Nephron progenitor cell (in vitro differentiated cells): ENCODE results near the gene LTC4S.

ENCODE experiments used
- DNase-seq: peaks from one replicate; pipeline ENCODE4 v3.0.0; 2021
- H3K27ac Mint-ChIP-seq: 2 replicates; pipeline ENCODE4 v1.8.0; 2021; ENCODE audit warnings: mild to moderate bottlenecking, moderate library complexity, mixed read lengths
- H3K27me3 Mint-ChIP-seq: 2 replicates; pipeline ENCODE4 v1.8.0; 2021; ENCODE audit warnings: mild to moderate bottlenecking, low read depth, mixed read lengths; ENCODE audit not compliant: poor library complexity
- H3K36me3 Mint-ChIP-seq: 2 replicates; pipeline ENCODE4 v1.8.0; 2021; ENCODE audit warnings: low read depth, mixed read lengths
- H3K4me1 Mint-ChIP-seq: 2 replicates; pipeline ENCODE4 v1.8.0; 2021; ENCODE audit warnings: mixed read lengths
- H3K4me3 Mint-ChIP-seq: 2 replicates; pipeline ENCODE4 v1.8.0; 2021; ENCODE audit warnings: mild to moderate bottlenecking, moderate library complexity, mixed read lengths
- H3K9me3 Mint-ChIP-seq: 2 replicates; pipeline ENCODE4 v1.8.0; 2021; ENCODE audit warnings: mild to moderate bottlenecking, moderate library complexity, mixed read lengths
- TF ChIP-seq, protein P1 (sequence below): fragments of 200-600 bp; sonication (generic); IDR thresholded peaks from 2 replicates; pipeline ENCODE4 v1.5.0; 2021; ENCODE audit warnings: antibody characterized with exemption

Gene LTC4S

DNA sequence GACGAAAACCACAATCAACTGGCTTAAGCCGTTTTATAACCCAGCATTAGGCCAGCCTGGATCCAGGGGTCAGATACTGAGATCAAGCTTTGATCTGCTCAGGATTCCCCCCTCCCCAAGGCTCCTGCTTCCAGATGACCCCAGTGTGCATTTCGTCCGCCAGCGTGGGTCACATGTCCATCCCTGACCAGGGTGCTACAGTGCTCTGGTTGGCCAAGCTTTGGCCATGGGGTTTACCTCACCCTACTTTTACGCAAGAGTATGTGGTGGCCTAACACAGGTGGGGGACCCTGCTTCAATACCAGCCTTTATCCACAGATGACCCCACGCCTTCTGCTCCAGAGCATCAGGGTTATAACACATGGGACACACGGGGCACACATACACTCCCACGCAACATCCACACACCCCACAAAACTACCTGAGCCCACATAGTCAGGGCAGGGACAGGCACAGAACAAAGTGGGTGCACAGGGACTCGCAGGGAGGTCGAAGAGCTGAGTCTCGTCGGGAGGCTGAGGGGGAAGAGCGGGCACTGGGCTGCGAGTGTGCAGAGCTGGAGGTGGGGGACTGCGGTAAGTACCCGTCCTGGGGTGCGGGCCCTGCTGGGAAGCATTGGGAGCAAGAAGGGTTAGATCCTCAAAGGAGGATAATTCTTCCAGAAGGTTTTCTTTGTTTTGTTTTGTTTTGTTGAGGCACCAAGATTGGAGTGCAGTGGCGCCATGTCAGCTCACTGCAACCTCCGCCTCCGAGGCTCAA lies 21.9 kb downstream of the LTC4S start:
- TF ChIP-seq, protein P1, sequence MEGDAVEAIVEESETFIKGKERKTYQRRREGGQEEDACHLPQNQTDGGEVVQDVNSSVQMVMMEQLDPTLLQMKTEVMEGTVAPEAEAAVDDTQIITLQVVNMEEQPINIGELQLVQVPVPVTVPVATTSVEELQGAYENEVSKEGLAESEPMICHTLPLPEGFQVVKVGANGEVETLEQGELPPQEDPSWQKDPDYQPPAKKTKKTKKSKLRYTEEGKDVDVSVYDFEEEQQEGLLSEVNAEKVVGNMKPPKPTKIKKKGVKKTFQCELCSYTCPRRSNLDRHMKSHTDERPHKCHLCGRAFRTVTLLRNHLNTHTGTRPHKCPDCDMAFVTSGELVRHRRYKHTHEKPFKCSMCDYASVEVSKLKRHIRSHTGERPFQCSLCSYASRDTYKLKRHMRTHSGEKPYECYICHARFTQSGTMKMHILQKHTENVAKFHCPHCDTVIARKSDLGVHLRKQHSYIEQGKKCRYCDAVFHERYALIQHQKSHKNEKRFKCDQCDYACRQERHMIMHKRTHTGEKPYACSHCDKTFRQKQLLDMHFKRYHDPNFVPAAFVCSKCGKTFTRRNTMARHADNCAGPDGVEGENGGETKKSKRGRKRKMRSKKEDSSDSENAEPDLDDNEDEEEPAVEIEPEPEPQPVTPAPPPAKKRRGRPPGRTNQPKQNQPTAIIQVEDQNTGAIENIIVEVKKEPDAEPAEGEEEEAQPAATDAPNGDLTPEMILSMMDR: no peak
- Mint-ChIP-seq H3K27me3 (peaks cover 16% of the 10 kb centered on the region), H3K9me3 (no peaks in the 10 kb centered on the region), H3K36me3 (peaks cover 42% of the 10 kb centered on the region), H3K4me3 (peak overlapping the region; percentile 77), H3K27ac (no peak overlapping the region), H3K4me1 (peaks cover 26% of the 10 kb centered on the region)
- DNase-seq: no peak

DNA sequence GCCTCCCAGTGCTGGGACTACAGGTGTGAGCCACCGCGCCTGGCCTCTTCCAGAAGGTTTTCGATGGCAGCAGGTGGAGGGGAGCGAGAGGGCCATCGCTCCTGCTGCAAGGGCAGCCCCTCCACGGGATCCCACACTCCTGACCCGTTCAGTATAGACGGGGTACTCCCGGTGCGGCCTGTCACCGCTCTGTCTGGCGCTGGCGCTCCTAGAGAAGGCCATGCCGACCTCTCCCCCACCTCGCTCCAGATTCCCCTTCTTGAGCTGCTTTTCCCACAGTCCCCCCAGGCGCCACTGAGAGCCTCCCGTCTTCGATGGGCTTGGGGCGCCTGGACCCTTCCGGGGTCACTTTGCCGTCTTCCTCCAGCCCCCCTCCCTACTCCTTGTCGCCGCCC lies 22.6 kb downstream of the LTC4S start:
- TF ChIP-seq, protein P1: no peak

DNA sequence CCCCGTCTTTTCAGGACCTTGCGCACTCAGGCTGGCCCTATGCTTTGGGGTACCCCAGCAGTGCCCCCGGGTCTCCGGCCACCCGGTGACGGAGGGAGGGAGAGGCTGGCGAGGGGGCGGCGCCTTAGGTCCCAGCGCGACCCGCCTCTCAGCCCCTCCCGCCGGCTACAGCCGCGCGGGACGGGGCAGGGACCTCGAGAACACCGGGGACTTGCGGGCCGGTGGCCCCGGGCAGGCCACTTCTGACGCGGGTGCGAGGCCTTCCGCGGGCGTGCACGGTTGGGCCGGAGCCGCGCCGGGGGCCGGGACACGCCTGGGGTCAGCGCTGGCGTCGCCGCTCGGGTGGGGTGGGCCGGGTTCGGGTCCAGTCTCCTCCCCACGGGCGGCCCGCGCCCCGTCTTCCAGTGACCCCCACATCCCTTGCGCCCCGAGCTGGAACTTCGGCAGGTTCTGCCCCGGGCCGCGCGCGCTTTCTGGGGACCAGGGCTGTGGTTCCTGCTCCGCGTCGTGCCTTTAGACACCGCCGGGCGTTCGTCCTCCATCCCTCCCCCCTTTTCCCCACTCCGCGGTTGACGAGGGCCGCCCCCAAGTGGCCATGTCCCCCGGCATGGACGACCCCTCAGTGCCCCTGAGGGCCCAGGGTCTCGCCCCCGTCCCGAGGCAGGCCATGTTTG lies 23.1 kb downstream of the LTC4S start:
- Mint-ChIP-seq H3K27me3 (peaks cover 16% of the 10 kb centered on the region), H3K9me3 (no peaks in the 10 kb centered on the region), H3K27ac (no peak overlapping the region), H3K36me3 (peaks cover 34% of the 10 kb centered on the region), H3K4me1 (peaks cover 30% of the 10 kb centered on the region), H3K4me3 (peak overlapping the region; percentile 58)
- TF ChIP-seq, protein P1: no peak
- DNase-seq: peak; percentile 43

More for the DNA sequence above, 22.6 kb downstream of the LTC4S start:
- DNase-seq: no peak
- H3K27ac Mint-ChIP-seq: no peak overlapping the region
- peaks cover 26% of the 10 kb centered on the region for H3K4me1 Mint-ChIP-seq
- no peaks in the 10 kb centered on the region for H3K9me3 Mint-ChIP-seq
- H3K4me3 Mint-ChIP-seq: peak overlapping the region; percentile 58
- H3K27me3 Mint-ChIP-seq: peaks cover 16% of the 10 kb centered on the region
- peaks cover 40% of the 10 kb centered on the region for H3K36me3 Mint-ChIP-seq

DNA sequence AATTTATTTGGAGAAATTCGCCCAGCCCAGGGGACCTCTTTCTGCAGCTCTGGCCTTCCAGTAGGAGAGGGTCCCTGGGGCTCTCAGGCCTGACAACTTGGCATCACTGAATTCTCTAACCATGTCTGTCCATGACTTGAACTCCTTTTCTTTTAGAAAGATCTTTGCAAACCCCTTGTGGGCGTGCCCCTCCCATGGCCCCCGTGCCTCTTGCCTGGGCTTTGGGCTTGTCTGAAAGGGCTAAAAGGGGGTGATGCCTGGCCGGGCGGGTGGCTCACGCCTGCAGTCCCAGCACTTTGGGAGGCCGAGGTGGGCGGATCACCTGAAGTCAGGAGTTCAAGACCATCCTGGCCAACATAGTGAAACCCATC lies 23.7 kb downstream of the LTC4S start:
- peak overlapping the region; percentile 50 for H3K4me3 Mint-ChIP-seq
- no peak for DNase-seq
- peaks cover 16% of the 10 kb centered on the region for H3K27me3 Mint-ChIP-seq
- peaks cover 31% of the 10 kb centered on the region for H3K36me3 Mint-ChIP-seq
- H3K27ac Mint-ChIP-seq: no peak overlapping the region
- no peaks in the 10 kb centered on the region for H3K9me3 Mint-ChIP-seq
- TF ChIP-seq, protein P1: no peak
- H3K4me1 Mint-ChIP-seq: peaks cover 36% of the 10 kb centered on the region

DNA sequence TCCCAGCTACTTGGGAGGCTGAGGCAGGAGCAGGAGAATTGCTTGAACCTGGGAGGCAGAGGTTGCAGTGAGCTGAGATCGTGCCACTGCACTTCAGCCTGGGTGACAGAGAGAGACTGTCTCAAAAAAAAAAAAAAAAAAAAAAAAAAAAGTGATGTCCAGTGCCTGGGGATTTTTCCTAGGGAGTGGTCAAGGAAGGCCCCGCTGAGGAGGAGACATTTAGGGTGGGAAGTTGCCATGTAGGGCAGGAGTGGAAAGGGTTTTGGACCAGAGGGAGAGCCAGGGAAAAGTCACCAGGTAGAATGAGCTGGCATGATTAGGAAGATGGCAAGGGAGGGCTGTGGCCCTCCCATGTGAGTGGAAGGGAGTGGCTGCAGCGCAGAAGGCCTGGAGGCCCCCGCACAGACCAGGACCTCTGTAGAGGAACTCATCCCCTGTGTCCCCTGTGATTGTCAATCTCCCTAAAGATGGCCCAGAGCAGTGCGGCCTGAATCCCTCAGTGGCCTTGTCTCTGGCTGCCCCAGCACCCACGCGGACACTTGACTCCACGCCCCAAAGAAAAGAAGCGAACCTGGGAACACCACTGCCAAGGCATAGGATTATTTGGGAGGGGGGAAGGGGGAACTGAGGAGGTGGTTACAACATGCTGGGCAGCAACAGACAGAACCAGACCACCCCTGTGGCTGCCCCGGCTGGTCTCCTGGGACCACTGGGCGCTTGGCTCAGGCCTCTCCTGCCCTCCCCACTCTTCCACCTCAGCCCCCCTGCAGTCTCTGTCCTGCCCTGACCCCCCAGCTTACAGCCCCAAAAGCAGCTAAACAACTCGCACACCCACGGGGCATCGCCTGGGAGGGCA lies 24.3 kb downstream of the LTC4S start:
- Mint-ChIP-seq H3K9me3 (no peaks in the 10 kb centered on the region), H3K4me1 (peaks cover 42% of the 10 kb centered on the region), H3K36me3 (peaks cover 25% of the 10 kb centered on the region), H3K27ac (peak overlapping the region; percentile 81), H3K27me3 (peaks cover 16% of the 10 kb centered on the region), H3K4me3 (peak overlapping the region; percentile 68)
- no peak for DNase-seq
- TF ChIP-seq, protein P1: no peak
